Inferior parietal cortex (tissue), 1 donor: ENCODE data around the gene SERPINI2.
"Not testable (repeated sequence)": the region's sequence is repeated elsewhere in the genome, so short reads cannot be mapped to it uniquely, and the experiment has no call there.

Experiments
- DNase-seq: peaks from one replicate; pipeline ENCODE4 v3.0.0-alpha.2; 2016; ENCODE audit errors: extremely low spot score

The SERPINI2 gene

DNA sequence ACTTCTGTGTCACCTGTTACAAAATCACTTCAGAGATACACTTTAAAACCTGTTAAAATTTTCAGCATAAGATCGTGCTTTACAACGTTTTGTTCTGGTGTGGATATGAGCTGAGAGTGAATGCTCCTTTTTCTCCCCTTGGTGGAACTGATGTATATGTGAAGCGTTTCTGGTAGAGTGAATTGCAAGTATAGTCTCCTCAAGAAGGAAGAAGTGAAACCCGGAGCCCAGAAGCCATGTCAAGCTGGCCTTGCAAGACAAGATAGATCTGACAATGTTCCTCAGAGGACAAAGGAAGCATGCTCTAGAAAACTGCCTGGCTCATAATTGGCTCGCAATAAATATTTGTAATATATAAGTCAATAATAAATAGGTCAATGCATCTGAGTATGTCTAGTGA is 23.6 kb downstream of the SERPINI2 start:
- no peak for DNase-seq

DNA sequence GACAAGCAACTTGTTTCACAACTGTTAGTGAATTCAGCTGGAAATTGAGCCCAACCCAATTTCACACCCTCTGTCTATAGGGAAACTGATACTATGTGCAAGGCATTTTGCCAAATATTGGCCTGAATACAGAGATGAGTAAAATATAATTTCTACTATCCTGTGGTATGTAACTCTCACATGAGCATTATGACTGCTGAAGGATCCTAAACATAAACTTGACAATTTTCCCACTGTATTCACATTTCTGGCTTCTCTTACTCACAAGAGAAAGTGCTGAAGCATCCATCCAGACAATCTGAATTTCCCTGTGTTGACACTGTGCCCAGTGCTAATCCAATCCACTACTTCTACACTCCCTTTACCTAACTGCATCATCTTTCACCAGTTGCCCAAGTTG is 28.4 kb downstream of the SERPINI2 start:
- no peak for DNase-seq

DNA sequence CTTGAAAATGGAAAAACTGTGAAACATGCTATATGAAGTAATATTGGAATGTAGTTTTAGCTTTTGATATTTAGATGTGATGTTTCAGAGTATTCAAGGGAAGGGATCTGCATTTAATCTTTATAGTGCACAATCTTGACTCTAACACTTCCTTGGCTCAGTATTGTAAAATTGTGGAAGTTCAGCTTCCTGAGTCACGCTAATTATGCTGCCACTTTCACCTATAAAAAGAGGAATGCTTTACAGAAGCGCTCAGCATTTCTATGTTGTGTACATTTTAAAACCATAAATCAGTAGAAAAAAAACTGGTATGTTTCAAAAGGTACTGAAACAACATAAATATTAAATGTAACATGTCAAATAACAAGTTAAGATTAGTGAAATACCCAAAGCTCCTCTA is 32.6 kb downstream of the SERPINI2 start:
- DNase-seq = no peak

DNA sequence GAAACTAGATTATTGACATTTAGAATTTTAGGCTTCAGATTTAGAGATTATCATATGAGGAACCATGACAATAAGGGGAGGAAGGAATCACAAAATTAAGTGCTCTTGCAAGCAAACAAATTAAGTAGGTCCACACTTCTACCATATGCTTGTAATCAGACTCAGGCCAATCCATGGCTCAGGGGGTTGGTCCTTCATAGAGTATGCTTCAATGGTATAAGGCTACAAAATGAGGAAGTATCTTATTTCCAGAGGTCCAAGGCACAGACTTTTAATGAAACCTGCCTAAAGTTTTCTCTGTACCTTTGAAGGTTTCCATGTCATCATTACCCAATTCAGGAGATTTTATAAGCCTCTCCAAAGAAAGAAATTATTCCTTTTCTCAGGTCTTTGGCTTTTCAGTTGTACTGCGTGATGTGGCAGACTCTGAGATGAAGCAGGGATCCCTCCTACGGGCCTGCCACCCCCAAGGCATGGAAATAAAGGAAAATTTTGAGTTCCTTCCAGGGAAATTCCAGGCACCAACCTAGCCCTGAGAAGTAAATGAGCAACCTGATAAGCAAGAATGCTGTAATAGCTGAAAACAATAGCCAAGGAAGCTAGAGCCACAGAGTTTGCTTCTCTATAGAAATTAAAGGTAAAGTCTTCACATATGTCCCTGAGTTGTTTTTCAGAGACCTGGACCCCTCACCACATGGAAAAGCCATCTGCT is 36.3 kb downstream of the SERPINI2 start:
- no peak for DNase-seq

DNA sequence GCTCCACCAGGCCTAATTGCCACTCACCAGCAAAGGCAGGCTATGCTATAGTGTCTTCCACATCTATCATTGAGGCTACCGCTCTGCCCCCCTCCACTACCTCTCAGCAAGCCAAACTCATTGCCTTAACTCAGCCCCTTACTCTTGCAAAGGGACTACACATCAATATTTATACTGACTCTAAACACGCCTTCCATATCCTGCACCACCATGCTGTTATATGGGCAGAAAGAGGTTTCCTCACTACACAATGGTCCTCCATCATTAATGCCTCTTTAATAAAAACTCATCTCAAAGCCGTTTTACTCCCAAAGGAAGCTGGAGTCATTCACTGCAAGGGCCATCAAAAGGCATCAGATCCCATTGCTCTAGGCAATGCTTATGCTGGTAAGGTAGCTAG is 46.9 kb downstream of the SERPINI2 start:
- DNase-seq = not testable (repeated sequence)

DNA sequence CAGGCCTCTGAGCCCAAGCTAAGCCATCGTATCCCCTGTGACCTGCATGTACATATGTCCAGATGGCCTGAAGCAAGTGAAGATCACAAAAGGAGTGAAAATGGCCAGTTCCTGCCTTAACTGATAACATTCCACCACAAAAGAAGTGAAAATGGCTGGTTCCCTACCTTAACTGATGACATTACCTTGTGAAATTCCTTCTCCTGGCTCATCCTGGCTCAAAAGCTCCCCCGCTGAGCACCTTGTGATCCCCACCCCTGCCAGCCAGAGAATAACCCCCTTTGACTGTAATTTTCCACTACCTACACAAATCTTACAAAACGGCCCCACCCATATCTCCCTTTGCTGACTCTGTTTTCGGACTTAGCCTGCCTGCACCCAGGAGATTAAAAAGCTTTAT is 51.4 kb downstream of the SERPINI2 start:
- not testable (repeated sequence) for DNase-seq

DNA sequence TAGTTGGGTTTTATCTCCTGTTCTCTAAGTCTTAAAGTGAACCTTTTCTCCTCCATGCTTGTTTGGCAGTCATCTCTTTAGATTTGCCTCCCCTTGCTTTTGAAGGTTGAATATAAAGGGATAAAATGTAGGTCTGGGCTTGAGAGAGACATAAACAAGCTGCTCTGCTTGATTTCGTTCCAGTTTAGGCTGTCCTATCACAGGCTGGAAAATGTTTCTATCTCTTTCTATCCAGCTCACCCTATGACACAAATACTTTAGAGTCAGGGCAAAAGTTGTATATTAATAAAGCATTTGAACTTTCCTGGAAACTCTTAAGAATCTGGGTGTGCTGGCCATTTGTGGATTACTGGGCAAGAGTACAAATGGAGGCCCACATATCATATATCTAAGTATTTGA is 64.2 kb downstream of the SERPINI2 start:
- DNase-seq = no peak

DNA sequence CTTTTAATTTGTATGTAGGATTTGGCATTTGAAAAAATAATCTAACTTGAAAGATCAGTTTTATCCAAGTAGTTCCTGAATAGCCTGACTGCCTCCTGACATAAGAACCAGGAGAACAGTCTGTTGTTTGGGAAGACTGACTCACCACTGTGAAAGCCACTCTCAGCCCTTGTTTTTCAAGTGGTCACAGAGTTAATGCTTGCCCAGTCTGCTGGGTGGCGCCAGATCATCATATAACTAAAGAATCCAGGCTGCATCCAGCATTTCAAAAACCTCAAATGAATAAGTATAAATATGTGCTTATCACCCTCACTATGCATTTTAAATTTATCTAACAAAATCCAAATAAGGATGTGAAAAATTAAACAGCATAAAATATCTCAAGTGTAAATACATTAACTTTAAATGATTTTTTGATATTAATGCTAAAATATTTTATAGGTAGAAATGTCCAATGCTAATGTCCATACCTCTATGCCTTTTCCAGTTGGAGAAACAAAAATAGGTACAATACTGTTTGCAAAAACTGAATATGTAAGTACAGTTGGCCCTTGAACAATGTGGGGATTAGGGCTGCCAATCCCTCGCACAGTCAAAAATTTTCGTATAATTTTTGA is 66.9 kb downstream of the SERPINI2 start:
- peak; percentile 83 for DNase-seq

DNA sequence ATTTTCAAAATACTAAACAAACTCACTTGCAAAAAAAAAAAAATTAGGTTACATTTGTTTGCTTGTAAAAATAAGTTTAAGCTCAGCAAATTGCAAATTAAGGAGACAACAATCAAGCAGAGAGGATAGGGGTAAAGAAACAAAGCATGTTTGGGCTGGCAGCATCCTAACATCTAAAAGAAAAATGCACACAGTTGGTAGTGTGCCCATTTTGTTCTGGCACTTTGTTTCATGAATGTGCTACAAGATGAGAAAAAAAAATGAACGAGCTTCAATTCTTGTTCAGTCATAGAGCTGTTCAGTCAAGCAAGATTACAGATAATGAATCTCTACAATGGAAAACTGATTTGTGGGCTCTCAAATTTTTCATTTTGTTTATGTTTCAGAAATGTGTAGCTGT is 76.0 kb downstream of the SERPINI2 start:
- DNase-seq = no peak

DNA sequence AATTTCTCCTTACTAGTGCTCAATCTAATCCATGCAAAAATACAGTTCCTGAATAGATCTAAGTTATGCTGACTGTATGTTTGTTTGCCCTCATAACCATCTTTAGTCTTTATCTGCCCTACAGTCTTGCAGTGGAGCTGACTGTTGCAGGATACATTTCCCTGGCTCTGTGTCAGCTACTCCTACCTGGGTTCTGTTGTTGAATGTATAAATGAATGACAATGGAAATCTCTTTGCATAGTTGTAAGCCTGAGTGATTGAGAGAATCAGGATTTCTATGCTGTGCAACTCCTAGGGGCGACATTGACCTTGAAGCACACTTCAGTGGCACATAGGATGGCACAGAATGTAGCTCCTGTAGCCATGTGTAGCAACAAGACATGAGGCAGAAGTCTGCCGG is 77.8 kb downstream of the SERPINI2 start:
- no peak for DNase-seq

DNA sequence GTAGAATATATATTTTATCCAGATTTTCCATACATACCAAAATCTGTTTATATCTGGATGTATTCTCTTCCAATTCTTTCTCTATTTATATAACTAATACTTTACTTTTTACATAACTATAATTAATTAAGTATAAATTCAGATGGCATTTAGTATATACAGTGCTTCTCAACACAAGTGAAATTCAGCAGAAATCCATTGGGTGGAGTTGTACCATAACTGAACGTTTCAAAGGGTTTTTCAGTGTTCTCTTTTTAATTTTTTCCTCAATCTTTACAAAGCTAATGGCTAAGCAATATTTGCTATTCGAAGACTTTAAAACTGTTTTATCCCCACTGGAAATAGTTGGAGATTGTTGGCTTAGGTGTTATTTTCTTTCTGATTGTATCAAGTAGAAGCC is 79.8 kb downstream of the SERPINI2 start:
- DNase-seq = no peak
